HG02970 (cell line): ENCODE results near the gene KLC3.

ENCODE experiments used
- ATAC-seq: cut with Tn5 transposase; IDR thresholded peaks from one replicate; pipeline ENCODE4 v1.9.1; 2021; ENCODE audit warnings: mild to moderate bottlenecking, moderate library complexity, moderate number of reproducible peaks; ENCODE audit not compliant: unreplicated experiment, low FRiP score

The KLC3 gene

DNA sequence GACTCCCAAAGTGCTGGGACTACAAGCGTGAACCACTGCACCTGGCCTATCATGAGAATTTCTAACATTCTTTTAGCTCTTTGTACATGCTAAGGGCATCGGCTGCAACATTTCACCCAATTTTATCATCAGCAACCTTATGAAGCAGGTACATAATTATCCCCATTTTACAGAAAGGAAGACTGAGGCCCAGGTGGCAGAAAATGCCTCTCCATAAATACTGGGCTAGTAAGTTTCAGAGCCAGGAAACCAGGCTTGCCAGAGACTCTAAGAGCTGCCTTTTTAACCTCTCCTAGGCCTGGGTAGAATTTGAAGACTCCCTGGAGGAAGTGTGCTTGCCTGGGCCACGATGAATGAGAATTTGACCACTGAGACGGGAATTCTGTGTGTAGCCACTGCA, 27.6 kb downstream of the KLC3 start:
- ATAC-seq = no peak

DNA sequence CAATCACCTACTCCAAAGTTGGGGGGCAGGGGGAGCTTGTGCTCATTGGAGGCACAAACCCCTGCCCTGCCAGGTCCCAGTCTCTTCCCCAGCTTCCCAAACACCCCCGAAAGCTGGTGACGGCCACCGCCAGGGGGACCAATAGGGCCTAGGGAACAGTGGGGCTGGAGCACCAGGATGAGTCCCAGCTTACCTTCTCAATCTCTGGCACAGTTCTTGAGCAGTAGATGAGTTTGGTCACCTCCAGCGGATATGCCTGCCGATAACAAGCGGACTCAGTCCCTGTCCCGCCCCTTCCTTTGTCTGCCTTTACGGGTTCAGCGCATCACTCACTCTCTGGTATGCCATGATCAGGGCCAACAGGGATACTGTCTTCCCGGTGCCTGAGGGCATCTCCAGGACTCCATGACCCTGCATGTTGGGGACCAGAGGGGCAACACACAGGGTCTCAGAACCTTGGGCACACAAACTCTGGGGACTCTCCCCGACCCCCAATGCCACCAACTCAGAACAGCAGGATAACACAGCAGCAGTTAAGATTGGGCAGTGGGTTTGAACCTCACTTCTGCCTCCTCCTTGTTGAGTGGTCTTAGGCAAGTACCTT, 28.3 kb downstream of the KLC3 start:
- no peak for ATAC-seq

DNA sequence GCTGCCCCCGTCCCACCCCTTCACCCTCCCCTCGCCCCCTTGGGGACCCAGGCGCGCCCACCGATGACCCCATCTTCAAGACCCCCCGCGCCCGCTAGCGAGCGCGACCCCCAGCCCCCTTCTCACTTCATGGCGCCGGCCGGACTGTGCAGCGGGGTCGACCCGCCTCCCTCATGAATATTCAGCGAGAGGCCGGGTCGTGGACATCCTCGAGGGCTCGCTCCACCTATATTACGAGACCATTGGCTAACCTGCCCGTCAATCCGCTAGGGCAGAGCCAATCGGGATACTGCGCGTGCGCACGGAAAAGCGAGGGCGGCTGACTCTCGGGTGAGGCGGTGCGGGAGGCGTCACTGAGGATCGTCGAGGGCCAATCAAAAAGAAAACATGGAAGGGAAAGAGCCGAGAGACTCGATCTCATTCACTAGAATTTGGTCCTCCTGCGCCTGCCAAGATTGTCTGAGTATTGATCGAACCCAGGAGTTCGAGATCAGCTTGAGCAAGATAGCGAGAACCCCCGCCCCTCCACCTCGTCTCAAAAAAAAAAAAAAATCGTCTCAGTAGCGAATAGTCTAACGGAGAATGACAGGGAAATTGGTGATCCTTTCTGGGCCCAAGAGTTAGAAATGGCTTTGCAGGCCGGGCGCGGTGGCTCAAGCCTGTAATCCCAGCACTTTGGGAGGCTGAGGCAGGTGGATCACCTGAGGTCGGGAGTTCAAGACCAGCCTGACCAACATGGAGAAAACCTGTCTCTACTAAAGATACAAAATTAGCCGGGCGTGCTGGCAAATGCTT, 30.1 kb downstream of the KLC3 start, which contains the start of gene ERCC2:
Gene ERCC2, minus strand, starts transcription at position 164 of the 795 bp plus-strand sequence. Its CDS starts 33 bp downstream, at position 131.
- peak; percentile 87 for ATAC-seq

DNA sequence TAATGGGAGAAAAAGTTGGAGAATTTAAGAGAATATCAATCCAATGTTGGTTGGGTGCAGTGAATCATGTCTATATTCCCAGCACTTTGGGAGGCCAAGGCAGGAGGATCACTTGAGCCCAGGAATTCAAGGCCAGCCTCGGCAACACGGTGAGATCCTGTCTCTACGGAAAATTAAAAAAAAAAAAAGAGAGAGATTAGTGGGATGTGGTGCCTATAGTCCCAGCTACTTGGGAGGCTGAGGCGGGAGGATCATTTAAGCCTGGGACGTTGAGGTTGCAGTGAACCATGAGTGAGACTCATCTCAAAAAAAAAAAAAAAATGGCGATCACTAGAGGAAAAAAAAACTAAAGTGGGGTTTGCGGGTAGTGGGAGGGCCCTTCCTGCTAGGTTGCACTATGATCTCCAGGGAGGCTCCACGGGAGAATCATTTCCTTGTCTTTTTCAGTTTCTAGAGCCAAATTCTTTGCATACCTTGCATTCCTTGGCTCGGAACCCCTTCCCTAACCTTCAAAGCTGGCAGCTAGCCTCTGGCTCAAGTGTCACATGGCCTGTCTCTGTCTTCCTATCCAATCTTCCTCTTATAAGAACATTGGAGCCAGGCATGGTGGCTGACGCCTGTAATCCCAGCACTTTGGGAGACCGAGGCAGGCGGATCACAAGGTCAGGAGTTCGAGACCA, 35.6 kb downstream of the KLC3 start:
- no peak for ATAC-seq

DNA sequence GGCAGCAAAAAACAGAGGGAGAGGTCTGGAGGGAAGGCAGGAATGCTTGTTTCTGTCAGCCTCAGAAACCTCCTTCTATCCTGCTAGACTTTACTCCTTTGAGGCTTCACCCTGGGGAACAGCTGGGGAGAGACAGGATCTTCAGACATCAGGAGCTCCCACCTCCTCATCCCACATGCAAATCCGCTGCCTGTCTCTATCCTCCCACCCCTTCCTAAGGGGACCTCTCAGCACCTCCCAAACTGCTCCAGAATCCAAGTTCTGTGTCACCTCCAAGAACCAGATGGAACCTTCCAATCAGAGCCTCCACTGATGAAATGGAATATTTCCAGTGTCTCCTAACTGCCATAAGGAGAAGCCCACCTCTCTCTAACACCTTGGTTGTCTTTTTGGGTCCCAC, 39.6 kb downstream of the KLC3 start:
- no peak for ATAC-seq

DNA sequence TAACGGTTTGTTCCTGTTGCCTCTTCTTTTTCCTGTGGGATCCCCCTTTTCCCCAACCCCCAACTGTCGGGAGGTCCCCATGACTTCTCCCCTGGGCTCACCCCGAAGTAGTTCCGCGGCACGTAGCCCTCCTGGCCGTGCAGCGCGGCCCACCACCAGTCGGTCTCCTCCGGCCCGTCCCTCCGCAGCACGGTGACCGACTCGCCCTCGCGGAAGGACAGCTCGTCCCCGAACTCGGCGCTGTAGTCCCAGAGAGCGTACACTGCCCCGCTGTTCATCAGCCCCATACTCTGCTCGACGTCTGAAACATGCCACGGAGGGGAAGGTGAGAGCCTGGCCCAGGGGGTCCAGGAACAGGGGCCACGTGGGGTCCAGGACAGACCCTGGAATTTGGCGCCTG, 41.9 kb downstream of the KLC3 start:
- no peak for ATAC-seq

DNA sequence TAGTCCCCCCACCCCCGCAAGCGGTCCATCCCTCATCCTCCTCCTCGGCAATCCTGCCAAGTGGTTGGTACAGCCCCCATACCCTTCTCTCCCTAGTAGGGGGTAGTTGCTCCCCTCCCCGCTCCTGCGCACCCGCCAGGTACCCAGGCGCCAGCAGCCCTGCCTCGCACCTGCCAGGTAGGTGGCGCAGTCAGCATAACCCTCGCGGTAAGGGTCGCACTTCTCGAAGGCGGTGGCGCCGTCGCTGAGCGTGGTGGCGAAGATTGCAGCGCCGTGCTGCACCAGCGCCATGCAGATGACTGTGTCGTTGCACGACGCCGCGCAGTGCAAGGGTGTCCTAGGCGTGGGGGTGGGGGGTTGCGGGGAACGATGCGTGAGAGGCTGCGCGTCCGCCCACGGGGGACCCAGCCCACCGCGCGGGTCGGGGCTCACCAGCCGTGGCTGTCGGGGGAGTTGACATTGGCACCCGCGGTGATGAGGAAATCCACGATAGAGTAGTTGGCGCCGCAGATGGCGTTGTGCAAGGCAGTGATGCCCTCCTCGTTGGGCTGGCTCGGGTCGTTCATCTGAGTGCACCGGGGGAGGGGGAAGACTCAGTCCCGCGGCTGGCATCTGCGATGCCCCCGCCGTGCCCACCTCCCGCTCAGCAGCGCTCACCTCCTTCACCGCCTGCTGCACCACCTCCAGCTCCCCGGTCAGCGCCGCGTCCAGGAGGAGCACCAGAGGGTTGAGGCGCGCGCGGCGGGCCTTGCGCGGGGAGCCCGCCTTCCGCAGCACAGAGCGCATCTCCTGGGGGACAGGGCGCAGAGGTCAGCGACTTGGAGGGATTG, 45.1 kb downstream of the KLC3 start:
- no peak for ATAC-seq

DNA sequence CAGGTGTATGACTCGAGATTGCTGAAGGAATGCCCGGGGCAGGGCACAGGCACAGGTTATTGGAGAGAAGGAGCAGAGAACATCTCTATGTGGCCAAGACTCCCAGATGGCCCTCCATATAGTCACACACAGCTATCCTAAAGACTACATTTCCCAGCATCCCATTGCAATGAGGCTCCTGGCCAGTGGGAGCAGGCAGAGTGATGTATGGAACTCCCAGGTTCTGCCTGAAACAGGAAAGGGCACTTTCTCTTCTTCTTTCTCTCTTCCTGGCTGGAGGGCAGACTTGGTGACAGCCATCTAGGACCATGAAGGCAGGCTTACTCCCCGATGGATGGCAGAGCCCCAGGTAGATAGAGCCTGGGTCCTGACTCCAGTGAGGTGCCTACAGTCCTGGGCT, 50.8 kb downstream of the KLC3 start:
- no peak for ATAC-seq

DNA sequence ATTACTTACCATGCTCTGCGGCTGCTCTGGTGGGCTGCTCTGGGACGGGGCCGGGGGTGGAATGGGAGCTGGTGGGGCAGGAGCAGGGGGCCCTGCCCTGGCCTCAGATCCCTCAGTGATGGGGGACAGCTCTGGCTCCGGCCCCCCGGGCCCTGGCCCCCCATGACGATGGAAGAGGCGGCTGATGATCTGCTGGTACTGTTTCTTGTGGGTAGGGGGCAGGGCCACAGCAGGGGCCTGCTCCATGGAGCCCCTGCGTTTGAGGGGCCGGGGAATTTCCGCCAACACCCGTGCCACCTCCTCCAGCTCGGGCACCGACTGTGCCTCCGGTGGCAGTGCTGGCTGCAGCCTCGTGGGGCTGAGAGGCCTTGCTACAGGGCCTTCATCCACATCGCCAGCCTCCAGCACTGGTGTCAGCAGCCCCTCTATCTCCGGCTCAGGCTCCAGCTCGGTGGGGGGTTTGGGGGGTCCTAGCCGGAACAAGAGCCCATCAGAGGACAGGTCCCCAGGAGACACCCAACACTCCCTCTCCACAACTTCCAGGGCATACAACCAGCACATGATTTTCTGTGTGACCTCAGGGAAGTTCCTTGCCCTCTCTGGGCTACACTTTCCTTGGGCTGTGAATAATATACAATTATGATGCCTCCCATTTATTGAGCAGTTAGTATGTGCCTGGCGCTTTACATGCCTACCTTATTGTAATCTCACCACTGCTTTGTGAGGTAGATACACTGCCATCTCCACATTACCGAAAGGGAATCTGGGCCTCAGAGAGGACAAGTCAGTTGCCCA, 51.5 kb downstream of the KLC3 start:
- ATAC-seq = no peak

DNA sequence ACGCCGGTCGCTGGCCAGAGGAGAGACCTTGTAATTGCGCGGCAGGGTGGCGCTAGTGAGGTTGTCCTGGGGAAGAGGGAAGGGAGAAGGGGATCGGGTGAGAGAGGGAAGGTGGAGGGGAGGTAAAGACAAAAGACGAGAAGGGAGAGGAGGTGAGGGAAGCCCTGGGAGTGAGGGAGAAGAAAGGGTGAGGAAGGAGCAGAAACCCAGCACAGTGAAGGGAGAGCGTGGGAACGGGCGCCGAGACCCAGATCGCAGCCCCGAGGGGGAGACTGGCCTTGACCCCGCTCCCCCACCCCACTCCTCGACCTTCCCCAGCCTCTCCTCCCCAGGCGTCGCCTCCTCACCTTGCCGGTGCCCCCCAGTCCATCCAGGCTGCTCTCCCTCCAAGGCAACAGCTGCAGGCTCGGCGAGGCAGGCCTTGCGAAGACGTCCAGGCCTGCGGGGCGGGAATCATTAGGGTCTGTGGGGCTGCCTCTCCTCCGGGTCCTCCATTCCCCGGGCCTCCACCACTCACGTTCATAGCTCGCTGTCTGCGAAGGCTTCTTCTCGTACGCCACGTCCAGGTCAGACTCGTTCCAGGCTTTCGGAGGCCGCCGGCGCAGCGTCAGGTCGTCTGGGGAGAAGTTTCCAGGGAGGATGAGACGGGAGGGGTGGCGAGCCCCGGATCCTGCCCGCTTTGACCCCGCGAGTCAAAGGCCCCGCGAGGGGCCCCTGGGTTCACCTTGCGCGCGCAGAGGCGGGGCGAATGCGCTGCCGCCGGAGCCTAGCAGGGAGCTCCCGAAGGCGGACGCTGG, 55.5 kb downstream of the KLC3 start:
- no peak for ATAC-seq

DNA sequence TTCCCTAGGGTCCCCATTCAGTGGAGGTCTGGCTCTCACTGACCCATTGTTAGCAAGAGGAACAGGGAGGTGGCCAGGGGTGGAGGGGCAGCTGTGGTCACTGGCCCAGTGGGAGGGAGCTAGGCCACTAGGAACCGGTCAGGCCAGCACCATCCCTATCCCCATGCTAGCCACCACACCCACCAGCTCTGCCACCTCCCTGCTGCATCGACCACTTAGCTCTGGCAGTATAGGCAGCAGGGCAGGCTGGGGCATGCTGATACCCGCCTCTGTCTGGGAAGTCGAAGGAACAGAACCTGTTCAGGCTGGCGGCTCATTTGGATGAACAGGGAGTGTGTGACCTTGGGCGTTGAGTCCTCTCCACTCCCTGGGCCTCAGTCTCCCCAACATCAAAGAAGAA, 59.6 kb downstream of the KLC3 start:
- ATAC-seq = no peak
